GM10248 (cell line): ENCODE data around the gene SLC25A42.

Experiments
- CTCF ChIA-PET: fragments of 300-600 bp; sonication (Branson Sonifier 250); formaldehyde crosslinking; extraction: SDS; loops from one replicate; lab custom pipeline; 2021; ENCODE audit warnings: antibody characterized with exemption; lab: Yijun Ruan, JAX
- POLR2A ChIA-PET: fragments of 350-650 bp; sonication (Branson Sonifier 250); formaldehyde crosslinking; extraction: SDS; loops from one replicate; lab custom pipeline; 2020; ENCODE audit warnings: antibody characterized with exemption; lab: Yijun Ruan, JAX
- DNase-seq: peaks from one replicate; pipeline ENCODE4 v3.0.0; 2012; ENCODE audit errors: extremely low spot score
- CTCF ChIP-seq: IDR thresholded peaks from 2 replicates; pipeline ENCODE4 v1.5.1; 2012; ENCODE audit warnings: mild to moderate bottlenecking, low read depth; ENCODE audit errors: extremely low read depth, missing control alignments, control extremely low read depth

The SLC25A42 gene

GRCh38 chr19:19137556-19138108, 73.8 kb downstream of the SLC25A42 start:
- no peak for DNase-seq
- TF ChIP-seq CTCF, result no peak
- ChIA-PET POLR2A (interaction anchor here (0.5 kb wide), 1 partner anchor 36 kb away, joined by 4 read pairs; no protein-coding TSS in a partner anchor), CTCF (interaction anchor here (1.3 to 1.5 kb wide), 4 partner anchors 8 to 83 kb away, joined by 3 read pairs; no protein-coding TSS in a partner anchor)

GRCh38 chr19:19138109-19138981, 74.6 kb downstream of the SLC25A42 start, which contains the start of gene TMEM161A:
Gene TMEM161A (minus strand): TSS chr19:19138478. CDS start chr19:19138428, 50 bp downstream.
- POLR2A ChIA-PET, result no interaction called here

GRCh38 chr19:19139876-19140229, 76.1 kb downstream of the SLC25A42 start:
- POLR2A ChIA-PET, result no interaction called here
- no peak for DNase-seq
- CTCF ChIA-PET, result interaction anchor here (1.0 to 14.3 kb wide), 10 partner anchors 9 to 100 kb away, joined by 3 to 302 read pairs (median 6); partner anchors contain the start of gene MEF2B
- TF ChIP-seq CTCF, result no peak

More at GRCh38 chr19:19138109-19138981, 74.6 kb downstream of the SLC25A42 start, which contains the start of gene TMEM161A:
- no peak for TF ChIP-seq CTCF
- CTCF ChIA-PET, result interaction anchor here (0.8 to 14.3 kb wide), 6 partner anchors 10 to 86 kb away, joined by 3 to 302 read pairs (median 6); partner anchors contain the start of gene MEF2B
- peak; percentile 100 for DNase-seq

GRCh38 chr19:19140476-19140875, 76.7 kb downstream of the SLC25A42 start:
- TF ChIP-seq CTCF, result no peak
- POLR2A ChIA-PET, result no interaction called here
- CTCF ChIA-PET, result interaction anchor here (1.0 to 14.3 kb wide), 9 partner anchors 11 to 101 kb away, joined by 3 to 302 read pairs (median 4); partner anchors contain the start of genes MEF2B and SLC25A42
- no peak for DNase-seq

- ChIA-PET CTCF (interaction anchor here (2.4 to 14.3 kb wide), 2 partner anchors 15 to 30 kb away, joined by 11 to 302 read pairs; partner anchors contain the start of gene MEF2B), POLR2A (no interaction called here)
- no peak for DNase-seq
- no peak for TF ChIP-seq CTCF
Measured at GRCh38 chr19:19142347-19142746, 78.6 kb downstream of the SLC25A42 start.

- ChIA-PET POLR2A (no interaction called here), CTCF (interaction anchor here (0.6 to 14.3 kb wide), 14 partner anchors 8 to 218 kb away, joined by 3 to 302 read pairs (median 4); partner anchors contain the start of genes BORCS8, MEF2B and RFXANK)
- TF ChIP-seq CTCF, result no peak
- no peak for DNase-seq
Measured at GRCh38 chr19:19145281-19145680, 81.5 kb downstream of the SLC25A42 start.
